SU-DHL-6 (cell line): ENCODE data around the gene SLC17A9.

Experiments
- CTCF ChIP-seq: fragments of 200-600 bp; sonication (generic); IDR thresholded peaks from one replicate; pipeline ENCODE4 v1.5.1; 2017; ENCODE audit warnings: antibody characterized with exemption, mild to moderate bottlenecking, low read length, moderate library complexity; ENCODE audit not compliant: insufficient read depth, poor library complexity, severe bottlenecking
- EZH2phosphoT487 ChIP-seq: fragments of 200-600 bp; sonication (generic), shearing (Covaris generic); conservative IDR thresholded peaks from 2 replicates; pipeline ENCODE4 v1.6.1; 2018; ENCODE audit warnings: mild to moderate bottlenecking, antibody characterized with exemption, low read length, moderate library complexity, mixed read lengths

- TF ChIP-seq CTCF, result no peak
- TF ChIP-seq EZH2phosphoT487, result no peak
These were observed 29.9 kb downstream of the SLC17A9 start for GRCh38 chr20:62982124-62983075.
